HG03039 (cell line): Measurements from ENCODE around the gene STXBP4.

Experiments used
- ATAC-seq: cut with Tn5 transposase; IDR thresholded peaks from one replicate; pipeline ENCODE4 v1.9.1; 2021; ENCODE audit warnings: mild to moderate bottlenecking, moderate library complexity; ENCODE audit not compliant: unreplicated experiment

The STXBP4 gene

GRCh38 chr17:55163408-55163807 is 194.8 kb downstream of the STXBP4 start:
- ATAC-seq = no peak

GRCh38 chr17:55166506-55166905 is 197.9 kb downstream of the STXBP4 start:
- ATAC-seq = no peak

GRCh38 chr17:55167024-55167725 is 198.6 kb downstream of the STXBP4 start:
- no peak for ATAC-seq

GRCh38 chr17:55168958-55169687 is 200.6 kb downstream of the STXBP4 start:
- peak; percentile 60 for ATAC-seq

GRCh38 chr17:55171634-55172328 is 203.2 kb downstream of the STXBP4 start:
- peak; percentile 41 for ATAC-seq

GRCh38 chr17:55172612-55173011 is 204.0 kb downstream of the STXBP4 start:
- no peak for ATAC-seq

- ATAC-seq = no peak
These were observed 205.6 kb downstream of the STXBP4 start for GRCh38 chr17:55174133-55174532.

GRCh38 chr17:55175788-55176427 is 207.3 kb downstream of the STXBP4 start:
- no peak for ATAC-seq

GRCh38 chr17:55177159-55177854 is 208.7 kb downstream of the STXBP4 start:
- no peak for ATAC-seq

- no peak for ATAC-seq
These were observed 209.3 kb downstream of the STXBP4 start for GRCh38 chr17:55177855-55178217.

- no peak for ATAC-seq
These were observed 218.6 kb downstream of the STXBP4 start for GRCh38 chr17:55186937-55187770.

GRCh38 chr17:55190748-55191147 is 222.2 kb downstream of the STXBP4 start:
- ATAC-seq = no peak

- no peak for ATAC-seq
These were observed 230.3 kb downstream of the STXBP4 start for GRCh38 chr17:55198690-55199370.

GRCh38 chr17:55200904-55201303 is 232.3 kb downstream of the STXBP4 start:
- ATAC-seq = no peak

GRCh38 chr17:55201308-55201932 is 232.9 kb downstream of the STXBP4 start:
- ATAC-seq = no peak

GRCh38 chr17:55202896-55203295 is 234.3 kb downstream of the STXBP4 start:
- no peak for ATAC-seq

GRCh38 chr17:55208078-55208812 is 239.7 kb downstream of the STXBP4 start:
- no peak for ATAC-seq

- no peak for ATAC-seq
These were observed 241.7 kb downstream of the STXBP4 start for GRCh38 chr17:55210292-55210691.
